ENCODE data around the gene BTBD10.

The BTBD10 gene

DNA sequence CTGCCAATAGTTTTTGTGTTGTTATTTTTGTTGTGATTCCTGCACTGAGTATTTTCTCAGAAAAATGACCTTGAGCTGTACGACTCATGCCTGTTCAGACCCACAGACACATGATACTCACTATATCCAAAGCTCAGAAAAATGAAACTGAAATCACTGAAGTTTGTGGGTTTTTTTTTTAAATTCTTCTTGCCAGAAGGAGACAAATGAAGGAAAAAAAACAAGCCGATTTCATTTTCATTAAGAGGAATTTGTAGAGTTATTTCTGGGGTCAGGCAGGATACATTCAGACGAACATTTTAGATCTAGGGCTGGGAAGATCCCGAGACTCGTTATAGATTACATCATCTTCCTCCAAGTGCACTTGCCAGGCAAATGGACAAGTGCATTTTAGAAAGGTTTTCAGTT lies 125.0 kb downstream of the BTBD10 start:
- no peak for DNase-seq (ENCODE audit: extremely low read depth, insufficient read length)
- H3K27me3 ChIP-seq (replicated peaks; ENCODE audit: control insufficient read depth, insufficient read depth, low read length) = no peaks in the 10 kb centered on the region
- TF ChIP-seq, protein P1, sequence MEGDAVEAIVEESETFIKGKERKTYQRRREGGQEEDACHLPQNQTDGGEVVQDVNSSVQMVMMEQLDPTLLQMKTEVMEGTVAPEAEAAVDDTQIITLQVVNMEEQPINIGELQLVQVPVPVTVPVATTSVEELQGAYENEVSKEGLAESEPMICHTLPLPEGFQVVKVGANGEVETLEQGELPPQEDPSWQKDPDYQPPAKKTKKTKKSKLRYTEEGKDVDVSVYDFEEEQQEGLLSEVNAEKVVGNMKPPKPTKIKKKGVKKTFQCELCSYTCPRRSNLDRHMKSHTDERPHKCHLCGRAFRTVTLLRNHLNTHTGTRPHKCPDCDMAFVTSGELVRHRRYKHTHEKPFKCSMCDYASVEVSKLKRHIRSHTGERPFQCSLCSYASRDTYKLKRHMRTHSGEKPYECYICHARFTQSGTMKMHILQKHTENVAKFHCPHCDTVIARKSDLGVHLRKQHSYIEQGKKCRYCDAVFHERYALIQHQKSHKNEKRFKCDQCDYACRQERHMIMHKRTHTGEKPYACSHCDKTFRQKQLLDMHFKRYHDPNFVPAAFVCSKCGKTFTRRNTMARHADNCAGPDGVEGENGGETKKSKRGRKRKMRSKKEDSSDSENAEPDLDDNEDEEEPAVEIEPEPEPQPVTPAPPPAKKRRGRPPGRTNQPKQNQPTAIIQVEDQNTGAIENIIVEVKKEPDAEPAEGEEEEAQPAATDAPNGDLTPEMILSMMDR (IDR thresholded peaks at IDR 0.05; ENCODE audit: insufficient read depth, low read length, poor library complexity, severe bottlenecking) = no peak
- no peaks in the 10 kb centered on the region; the same call in 1 of the 2 replicates for H3K36me3 ChIP-seq (ENCODE audit: control insufficient read depth, insufficient read depth, low read length)
- H3K4me3 ChIP-seq (replicated peaks; ENCODE audit: low read depth, low read length) = no peak overlapping the region
